ENCODE measurements around the gene IQGAP2. TPM values are rescaled to one million over a fixed set of nuclear protein-coding genes. Genes with fewer than 3 reads are reported as not detected.

Gene IQGAP2
- total and polyA plus RNA-seq, 9 of the 15 experiments (the other 6 are each of a cell fraction or from before 2014, with no cell fraction given), result 8.7 to 23.2 (median 17.4) TPM

DNA sequence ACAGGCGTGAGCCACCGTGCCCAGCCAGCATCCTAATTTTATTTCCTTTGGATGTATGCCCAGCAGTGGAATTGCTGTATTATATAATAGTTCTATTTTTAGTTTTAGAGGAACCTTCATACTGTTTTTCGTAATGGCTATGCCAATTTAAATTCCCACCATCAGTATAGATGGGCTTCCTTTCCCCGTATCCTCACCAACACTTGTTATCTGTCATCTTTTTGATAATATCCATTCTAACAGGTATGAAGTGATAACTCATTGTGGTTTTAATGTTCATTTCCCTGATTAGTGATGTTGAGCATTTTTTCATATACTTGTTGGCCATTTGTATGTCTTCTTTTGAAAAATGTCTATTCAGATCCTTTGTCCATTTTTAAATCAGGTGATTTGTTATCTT, 325.9 kb downstream of the IQGAP2 start (continued):
- TF ChIP-seq, protein P1, sequence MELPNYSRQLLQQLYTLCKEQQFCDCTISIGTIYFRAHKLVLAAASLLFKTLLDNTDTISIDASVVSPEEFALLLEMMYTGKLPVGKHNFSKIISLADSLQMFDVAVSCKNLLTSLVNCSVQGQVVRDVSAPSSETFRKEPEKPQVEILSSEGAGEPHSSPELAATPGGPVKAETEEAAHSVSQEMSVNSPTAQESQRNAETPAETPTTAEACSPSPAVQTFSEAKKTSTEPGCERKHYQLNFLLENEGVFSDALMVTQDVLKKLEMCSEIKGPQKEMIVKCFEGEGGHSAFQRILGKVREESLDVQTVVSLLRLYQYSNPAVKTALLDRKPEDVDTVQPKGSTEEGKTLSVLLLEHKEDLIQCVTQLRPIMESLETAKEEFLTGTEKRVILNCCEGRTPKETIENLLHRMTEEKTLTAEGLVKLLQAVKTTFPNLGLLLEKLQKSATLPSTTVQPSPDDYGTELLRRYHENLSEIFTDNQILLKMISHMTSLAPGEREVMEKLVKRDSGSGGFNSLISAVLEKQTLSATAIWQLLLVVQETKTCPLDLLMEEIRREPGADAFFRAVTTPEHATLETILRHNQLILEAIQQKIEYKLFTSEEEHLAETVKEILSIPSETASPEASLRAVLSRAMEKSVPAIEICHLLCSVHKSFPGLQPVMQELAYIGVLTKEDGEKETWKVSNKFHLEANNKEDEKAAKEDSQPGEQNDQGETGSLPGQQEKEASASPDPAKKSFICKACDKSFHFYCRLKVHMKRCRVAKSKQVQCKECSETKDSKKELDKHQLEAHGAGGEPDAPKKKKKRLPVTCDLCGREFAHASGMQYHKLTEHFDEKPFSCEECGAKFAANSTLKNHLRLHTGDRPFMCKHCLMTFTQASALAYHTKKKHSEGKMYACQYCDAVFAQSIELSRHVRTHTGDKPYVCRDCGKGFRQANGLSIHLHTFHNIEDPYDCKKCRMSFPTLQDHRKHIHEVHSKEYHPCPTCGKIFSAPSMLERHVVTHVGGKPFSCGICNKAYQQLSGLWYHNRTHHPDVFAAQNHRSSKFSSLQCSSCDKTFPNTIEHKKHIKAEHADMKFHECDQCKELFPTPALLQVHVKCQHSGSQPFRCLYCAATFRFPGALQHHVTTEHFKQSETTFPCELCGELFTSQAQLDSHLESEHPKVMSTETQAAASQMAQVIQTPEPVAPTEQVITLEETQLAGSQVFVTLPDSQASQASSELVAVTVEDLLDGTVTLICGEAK (IDR thresholded peaks at IDR 0.05), result no peak
- TF ChIP-seq, protein P1 (CRISPR knock-in tag; IDR thresholded peaks at IDR 0.05), result no peak
